HL-60 (cell line): ENCODE results near the gene KANTR.

Source experiments
- GABPA ChIP-seq: IDR thresholded peaks from 2 replicates; pipeline ENCODE4 v1.6.1; 2012; ENCODE audit warnings: low read depth
- POLR2AphosphoS5 ChIP-seq: IDR thresholded peaks from 2 replicates; pipeline ENCODE4 v1.6.1; 2012; ENCODE audit warnings: low read depth
- TF ChIP-seq, protein P1 (sequence below): IDR thresholded peaks from one replicate; pipeline ENCODE4 v1.5.1; 2011; ENCODE audit warnings: low read length, control low read depth, inconsistent platforms; ENCODE audit not compliant: insufficient read depth
- TF ChIP-seq, protein P2 (sequence below): IDR thresholded peaks from 2 replicates; pipeline ENCODE4 v1.6.1; 2012; ENCODE audit warnings: low read depth; ENCODE audit not compliant: insufficient replicate concordance

GRCh38 chrX:53071064-53071463, 22.9 kb upstream of the KANTR start:
- TF ChIP-seq, protein P1, sequence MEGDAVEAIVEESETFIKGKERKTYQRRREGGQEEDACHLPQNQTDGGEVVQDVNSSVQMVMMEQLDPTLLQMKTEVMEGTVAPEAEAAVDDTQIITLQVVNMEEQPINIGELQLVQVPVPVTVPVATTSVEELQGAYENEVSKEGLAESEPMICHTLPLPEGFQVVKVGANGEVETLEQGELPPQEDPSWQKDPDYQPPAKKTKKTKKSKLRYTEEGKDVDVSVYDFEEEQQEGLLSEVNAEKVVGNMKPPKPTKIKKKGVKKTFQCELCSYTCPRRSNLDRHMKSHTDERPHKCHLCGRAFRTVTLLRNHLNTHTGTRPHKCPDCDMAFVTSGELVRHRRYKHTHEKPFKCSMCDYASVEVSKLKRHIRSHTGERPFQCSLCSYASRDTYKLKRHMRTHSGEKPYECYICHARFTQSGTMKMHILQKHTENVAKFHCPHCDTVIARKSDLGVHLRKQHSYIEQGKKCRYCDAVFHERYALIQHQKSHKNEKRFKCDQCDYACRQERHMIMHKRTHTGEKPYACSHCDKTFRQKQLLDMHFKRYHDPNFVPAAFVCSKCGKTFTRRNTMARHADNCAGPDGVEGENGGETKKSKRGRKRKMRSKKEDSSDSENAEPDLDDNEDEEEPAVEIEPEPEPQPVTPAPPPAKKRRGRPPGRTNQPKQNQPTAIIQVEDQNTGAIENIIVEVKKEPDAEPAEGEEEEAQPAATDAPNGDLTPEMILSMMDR, result no peak
- TF ChIP-seq GABPA (no peak), POLR2AphosphoS5 (no peak)
- TF ChIP-seq, protein P2, sequence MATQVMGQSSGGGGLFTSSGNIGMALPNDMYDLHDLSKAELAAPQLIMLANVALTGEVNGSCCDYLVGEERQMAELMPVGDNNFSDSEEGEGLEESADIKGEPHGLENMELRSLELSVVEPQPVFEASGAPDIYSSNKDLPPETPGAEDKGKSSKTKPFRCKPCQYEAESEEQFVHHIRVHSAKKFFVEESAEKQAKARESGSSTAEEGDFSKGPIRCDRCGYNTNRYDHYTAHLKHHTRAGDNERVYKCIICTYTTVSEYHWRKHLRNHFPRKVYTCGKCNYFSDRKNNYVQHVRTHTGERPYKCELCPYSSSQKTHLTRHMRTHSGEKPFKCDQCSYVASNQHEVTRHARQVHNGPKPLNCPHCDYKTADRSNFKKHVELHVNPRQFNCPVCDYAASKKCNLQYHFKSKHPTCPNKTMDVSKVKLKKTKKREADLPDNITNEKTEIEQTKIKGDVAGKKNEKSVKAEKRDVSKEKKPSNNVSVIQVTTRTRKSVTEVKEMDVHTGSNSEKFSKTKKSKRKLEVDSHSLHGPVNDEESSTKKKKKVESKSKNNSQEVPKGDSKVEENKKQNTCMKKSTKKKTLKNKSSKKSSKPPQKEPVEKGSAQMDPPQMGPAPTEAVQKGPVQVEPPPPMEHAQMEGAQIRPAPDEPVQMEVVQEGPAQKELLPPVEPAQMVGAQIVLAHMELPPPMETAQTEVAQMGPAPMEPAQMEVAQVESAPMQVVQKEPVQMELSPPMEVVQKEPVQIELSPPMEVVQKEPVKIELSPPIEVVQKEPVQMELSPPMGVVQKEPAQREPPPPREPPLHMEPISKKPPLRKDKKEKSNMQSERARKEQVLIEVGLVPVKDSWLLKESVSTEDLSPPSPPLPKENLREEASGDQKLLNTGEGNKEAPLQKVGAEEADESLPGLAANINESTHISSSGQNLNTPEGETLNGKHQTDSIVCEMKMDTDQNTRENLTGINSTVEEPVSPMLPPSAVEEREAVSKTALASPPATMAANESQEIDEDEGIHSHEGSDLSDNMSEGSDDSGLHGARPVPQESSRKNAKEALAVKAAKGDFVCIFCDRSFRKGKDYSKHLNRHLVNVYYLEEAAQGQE, result no peak
